Measurements from ENCODE around the gene VAV3. TPM values are rescaled to one million over a fixed set of nuclear protein-coding genes. Genes with fewer than 3 reads are reported as not detected.

VAV3 gene
- total RNA-seq, 2 experiments from 2014 or later: 5.3 to 6.2 TPM

GRCh38 chr1:107806902-107807301 is 158.1 kb downstream of the VAV3 start:
- no peaks in the 10 kb centered on the region for H3K36me3 Mint-ChIP-seq (ENCODE audit: low read depth)
- DNase-seq: no peak
- CTCF ChIA-PET: no interaction called here
- intact Hi-C loops (cut with micrococcal nuclease): no loop called here
- ATAC-seq: no peak
- H3K9me3 Mint-ChIP-seq: no peaks in the 10 kb centered on the region
- no peaks in the 10 kb centered on the region for H3K27me3 Mint-ChIP-seq
- no peak overlapping the region for H3K4me3 Mint-ChIP-seq
- H3K27ac Mint-ChIP-seq: no peak overlapping the region
- TF ChIP-seq CTCF (IDR thresholded peaks at IDR 0.05): no peak
- peaks cover 56% of the 10 kb centered on the region for H3K4me1 Mint-ChIP-seq (ENCODE audit: low read depth)
- POLR2A ChIA-PET: no interaction called here

DNA sequence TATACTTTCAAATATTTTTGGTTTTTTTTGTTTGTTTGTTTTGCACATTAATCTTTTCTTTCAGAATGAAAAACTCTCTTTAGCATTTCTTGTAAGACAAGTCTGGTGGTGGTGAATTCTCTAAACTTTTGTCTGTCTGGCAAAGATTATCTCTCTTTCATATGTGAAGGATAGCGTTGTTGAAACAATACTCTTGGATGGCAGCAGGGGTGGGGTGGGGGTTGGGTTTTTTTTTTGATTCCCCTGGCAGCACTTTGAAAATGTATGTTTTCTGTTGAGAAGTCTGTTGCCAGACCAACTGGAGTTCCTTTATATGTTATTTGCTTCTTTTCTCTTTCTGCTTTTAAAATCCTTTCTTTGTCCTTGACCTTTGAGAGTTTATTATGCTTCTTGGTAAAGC is 160.2 kb downstream of the VAV3 start:
- H3K27ac Mint-ChIP-seq: peak overlapping the region; percentile 69
- intact Hi-C loops (cut with micrococcal nuclease): no loop called here
- H3K4me3 Mint-ChIP-seq: no peak overlapping the region
- TF ChIP-seq CTCF (IDR thresholded peaks at IDR 0.05): no peak
- DNase-seq: no peak
- no peak for ATAC-seq
- ChIA-PET POLR2A (no interaction called here), CTCF (no interaction called here)
- H3K4me1 Mint-ChIP-seq (ENCODE audit: low read depth): peaks cover 47% of the 10 kb centered on the region
- peaks cover 2% of the 10 kb centered on the region for H3K9me3 Mint-ChIP-seq
- no peaks in the 10 kb centered on the region for H3K36me3 Mint-ChIP-seq (ENCODE audit: low read depth)
- H3K27me3 Mint-ChIP-seq: no peaks in the 10 kb centered on the region

- intact Hi-C loops (cut with micrococcal nuclease): no loop called here
- no peak overlapping the region for H3K27ac Mint-ChIP-seq
- ATAC-seq (peak; percentile 45), DNase-seq (no peak)
- ChIA-PET POLR2A (no interaction called here), CTCF (no interaction called here)
- peak overlapping the region; percentile 18 for H3K4me3 Mint-ChIP-seq
- no peaks in the 10 kb centered on the region for H3K27me3 Mint-ChIP-seq
- H3K4me1 Mint-ChIP-seq (ENCODE audit: low read depth): peaks cover 44% of the 10 kb centered on the region
- peaks cover 3% of the 10 kb centered on the region for H3K9me3 Mint-ChIP-seq
- H3K36me3 Mint-ChIP-seq (ENCODE audit: low read depth): no peaks in the 10 kb centered on the region
- TF ChIP-seq CTCF (IDR thresholded peaks at IDR 0.05): no peak
Measured at GRCh38 chr1:107804134-107804533, 160.8 kb downstream of the VAV3 start.

GRCh38 chr1:107803579-107803978 is 161.4 kb downstream of the VAV3 start:
- CTCF ChIA-PET: no interaction called here
- intact Hi-C loops (cut with micrococcal nuclease): no loop called here
- no peak overlapping the region for H3K4me3 Mint-ChIP-seq
- POLR2A ChIA-PET: no interaction called here
- no peaks in the 10 kb centered on the region for H3K27me3 Mint-ChIP-seq
- DNase-seq (no peak), ATAC-seq (no peak)
- H3K27ac Mint-ChIP-seq: no peak overlapping the region
- H3K36me3 Mint-ChIP-seq (ENCODE audit: low read depth): no peaks in the 10 kb centered on the region
- H3K4me1 Mint-ChIP-seq (ENCODE audit: low read depth): peaks cover 43% of the 10 kb centered on the region
- no peak for TF ChIP-seq CTCF (IDR thresholded peaks at IDR 0.05)
- peaks cover 3% of the 10 kb centered on the region for H3K9me3 Mint-ChIP-seq

GRCh38 chr1:107802654-107803053 is 162.3 kb downstream of the VAV3 start:
- H3K4me1 Mint-ChIP-seq (ENCODE audit: low read depth): peaks cover 43% of the 10 kb centered on the region

More at GRCh38 chr1:107802654-107803053, 162.3 kb downstream of the VAV3 start:
- ATAC-seq (no peak), DNase-seq (no peak)
- Mint-ChIP-seq H3K36me3 (ENCODE audit: low read depth) (no peaks in the 10 kb centered on the region), H3K4me3 (no peak overlapping the region), H3K9me3 (peaks cover 3% of the 10 kb centered on the region), H3K27ac (no peak overlapping the region), H3K27me3 (no peaks in the 10 kb centered on the region)
- intact Hi-C loops (cut with micrococcal nuclease): no loop called here
- ChIA-PET CTCF (no interaction called here), POLR2A (no interaction called here)
- no peak for TF ChIP-seq CTCF (IDR thresholded peaks at IDR 0.05)
